HEK293 (cell line): ENCODE results near the gene CDC42BPA.

Experiments used
- FEZF1 ChIP-seq: fragments of 450-650 bp; formaldehyde crosslinking; IDR thresholded peaks from 2 replicates; pipeline ENCODE4 v1.5.1; 2016; ENCODE audit warnings: missing biosample characterization, missing genetic modification characterization
- OSR2 ChIP-seq: fragments of 450-650 bp; formaldehyde crosslinking; IDR thresholded peaks from 2 replicates; pipeline ENCODE4 v1.5.1; 2016; ENCODE audit warnings: missing biosample characterization, missing genetic modification characterization
- OVOL3 ChIP-seq: fragments of 450-650 bp; formaldehyde crosslinking; IDR thresholded peaks from 2 replicates; pipeline ENCODE4 v1.5.1; 2016; ENCODE audit warnings: missing biosample characterization, missing genetic modification characterization
- PBX3 ChIP-seq: sonication (generic); formaldehyde crosslinking; IDR thresholded peaks from 2 replicates; pipeline ENCODE4 v1.8.1; 2022; ENCODE audit warnings: mild to moderate bottlenecking, moderate library complexity, missing genetic modification reagents
- PRDM2 ChIP-seq: fragments of 450-650 bp; formaldehyde crosslinking; IDR thresholded peaks from 2 replicates; pipeline ENCODE4 v1.5.1; 2016; ENCODE audit warnings: missing biosample characterization, missing genetic modification characterization, borderline replicate concordance
- SP2 ChIP-seq: fragments of 450-650 bp; formaldehyde crosslinking; IDR thresholded peaks from 2 replicates; pipeline ENCODE4 v1.5.1; 2016; ENCODE audit warnings: missing biosample characterization, missing genetic modification characterization
- TCF7L2 ChIP-seq: IDR thresholded peaks from 2 replicates; pipeline ENCODE4 v1.6.1; 2011; ENCODE audit warnings: low read depth, mild to moderate bottlenecking, inconsistent platforms, low read length, moderate library complexity, borderline replicate concordance
- TRIM28 ChIP-seq: IDR thresholded peaks from 2 replicates; pipeline ENCODE4 v1.6.1; 2011; ENCODE audit warnings: low read length, control low read depth, borderline replicate concordance
- ZFP37 ChIP-seq: fragments of 450-650 bp; formaldehyde crosslinking; IDR thresholded peaks from 2 replicates; pipeline ENCODE4 v1.5.1; 2016; ENCODE audit warnings: missing biosample characterization, missing genetic modification characterization
- ZNF184 ChIP-seq: fragments of 450-650 bp; IDR thresholded peaks from 2 replicates; pipeline ENCODE4 v1.5.1; 2018; ENCODE audit warnings: missing biosample characterization, mild to moderate bottlenecking, missing genetic modification characterization
- ZNF223 ChIP-seq: fragments of 450-650 bp; formaldehyde crosslinking; IDR thresholded peaks from 2 replicates; pipeline ENCODE4 v1.5.1; 2016; ENCODE audit warnings: missing biosample characterization, missing genetic modification characterization
- ZNF280C ChIP-seq: fragments of 450-650 bp; formaldehyde crosslinking; IDR thresholded peaks from 2 replicates; pipeline ENCODE4 v1.5.1; 2016; ENCODE audit warnings: missing biosample characterization, missing genetic modification characterization
- ZNF560 ChIP-seq: fragments of 450-650 bp; formaldehyde crosslinking; IDR thresholded peaks from 2 replicates; pipeline ENCODE4 v1.5.1; 2017; ENCODE audit warnings: missing biosample characterization, missing genetic modification characterization, borderline replicate concordance
- ZNF776 ChIP-seq: fragments of 450-650 bp; formaldehyde crosslinking; IDR thresholded peaks from 2 replicates; pipeline ENCODE4 v1.5.0; 2017; ENCODE audit warnings: missing biosample characterization, missing genetic modification characterization, borderline replicate concordance
- ZXDB ChIP-seq: fragments of 450-650 bp; formaldehyde crosslinking; IDR thresholded peaks from 2 replicates; pipeline ENCODE4 v1.5.1; 2016; ENCODE audit warnings: missing biosample characterization, missing genetic modification characterization
- TF ChIP-seq, protein P1 (sequence below): fragments of 450-650 bp; formaldehyde crosslinking; IDR thresholded peaks from 2 replicates; pipeline ENCODE4 v1.5.1; 2017; ENCODE audit warnings: missing biosample characterization, missing genetic modification characterization
- TF ChIP-seq, protein P2 (sequence below): fragments of 450-650 bp; formaldehyde crosslinking; optimal IDR thresholded peaks from 2 replicates; pipeline ENCODE3; 2016; ENCODE audit warnings: missing biosample characterization, mild to moderate bottlenecking, missing genetic modification characterization
- TF ChIP-seq, protein P3 (sequence below): fragments of 450-650 bp; formaldehyde crosslinking; IDR thresholded peaks from 2 replicates; pipeline ENCODE4 v1.5.1; 2016; ENCODE audit warnings: missing biosample characterization, missing genetic modification characterization, borderline replicate concordance
- TF ChIP-seq, protein P4 (sequence below): fragments of 450-650 bp; formaldehyde crosslinking; IDR thresholded peaks from 2 replicates; pipeline ENCODE4 v1.5.1; 2016; ENCODE audit warnings: missing biosample characterization, missing genetic modification characterization

Gene CDC42BPA

DNA sequence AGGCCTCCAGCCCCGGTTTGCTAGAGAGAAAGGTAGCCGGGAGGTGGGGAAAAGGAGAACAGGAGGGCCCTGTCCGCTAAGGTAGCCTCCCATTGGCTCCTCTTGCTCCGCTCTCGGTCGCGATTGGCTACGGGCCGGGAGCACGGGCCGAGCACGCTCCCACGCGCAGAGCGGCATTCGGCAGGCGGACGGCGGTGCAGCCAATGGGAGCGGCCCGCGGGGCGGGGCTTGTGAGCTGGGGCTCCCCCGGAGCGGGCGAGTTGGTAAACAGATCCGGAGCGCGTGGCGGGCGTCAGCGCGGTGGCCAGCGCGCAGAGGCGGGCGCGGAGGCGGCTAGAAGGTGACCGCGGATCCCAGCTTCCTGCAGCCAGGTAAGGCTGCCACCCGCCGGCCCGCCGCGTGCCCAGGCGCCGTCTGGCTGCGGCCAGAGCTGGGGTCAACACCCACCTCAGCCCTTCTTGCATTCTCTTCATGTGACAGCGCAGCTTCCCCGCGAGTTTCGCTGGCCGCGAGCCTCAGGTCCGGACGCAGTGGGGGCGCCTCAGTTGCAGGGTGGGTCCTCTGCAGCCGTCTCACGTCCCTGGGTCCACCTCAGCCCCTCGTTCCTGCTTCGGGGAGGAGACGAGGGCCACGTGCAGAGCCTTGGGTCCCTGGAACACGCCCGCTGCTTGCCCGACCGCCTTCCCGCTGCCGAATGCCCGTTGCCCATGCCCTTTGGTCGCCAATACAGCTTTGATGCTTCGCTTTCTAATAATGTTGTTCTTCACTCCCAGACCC lies 378.1 kb downstream of the CDC42BPA start, which contains the start of gene COQ8A (continued):
- TF ChIP-seq PRDM2 (tag by site-specific recombination) (no peak), OSR2 (tag by site-specific recombination) (no peak), FEZF1 (0 out of 2 replicates have a peak, but pooled peaks have one; percentile 5), ZNF280C (tag by site-specific recombination) (no peak), SP2 (peak; percentile 100), ZNF223 (tag by site-specific recombination) (no peak), ZXDB (tag by site-specific recombination) (no peak; the same call in 1 of the 2 replicates), ZFP37 (tag by site-specific recombination) (peak; percentile 93), OVOL3 (tag by site-specific recombination) (no peak; the same call in 1 of the 2 replicates), ZNF776 (tag by site-specific recombination) (no peak), ZNF560 (tag by site-specific recombination) (no peak), TRIM28 (no peak), ZNF184 (tag by site-specific recombination) (0 out of 2 replicates have a peak, but pooled peaks have one; percentile 10), PBX3 (no peak; the same call in 1 of the 2 replicates), TCF7L2 (no peak)
- TF ChIP-seq, protein P1, sequence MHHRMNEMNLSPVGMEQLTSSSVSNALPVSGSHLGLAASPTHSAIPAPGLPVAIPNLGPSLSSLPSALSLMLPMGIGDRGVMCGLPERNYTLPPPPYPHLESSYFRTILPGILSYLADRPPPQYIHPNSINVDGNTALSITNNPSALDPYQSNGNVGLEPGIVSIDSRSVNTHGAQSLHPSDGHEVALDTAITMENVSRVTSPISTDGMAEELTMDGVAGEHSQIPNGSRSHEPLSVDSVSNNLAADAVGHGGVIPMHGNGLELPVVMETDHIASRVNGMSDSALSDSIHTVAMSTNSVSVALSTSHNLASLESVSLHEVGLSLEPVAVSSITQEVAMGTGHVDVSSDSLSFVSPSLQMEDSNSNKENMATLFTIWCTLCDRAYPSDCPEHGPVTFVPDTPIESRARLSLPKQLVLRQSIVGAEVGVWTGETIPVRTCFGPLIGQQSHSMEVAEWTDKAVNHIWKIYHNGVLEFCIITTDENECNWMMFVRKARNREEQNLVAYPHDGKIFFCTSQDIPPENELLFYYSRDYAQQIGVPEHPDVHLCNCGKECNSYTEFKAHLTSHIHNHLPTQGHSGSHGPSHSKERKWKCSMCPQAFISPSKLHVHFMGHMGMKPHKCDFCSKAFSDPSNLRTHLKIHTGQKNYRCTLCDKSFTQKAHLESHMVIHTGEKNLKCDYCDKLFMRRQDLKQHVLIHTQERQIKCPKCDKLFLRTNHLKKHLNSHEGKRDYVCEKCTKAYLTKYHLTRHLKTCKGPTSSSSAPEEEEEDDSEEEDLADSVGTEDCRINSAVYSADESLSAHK (tag by site-specific recombination): no peak
- TF ChIP-seq, protein P2, sequence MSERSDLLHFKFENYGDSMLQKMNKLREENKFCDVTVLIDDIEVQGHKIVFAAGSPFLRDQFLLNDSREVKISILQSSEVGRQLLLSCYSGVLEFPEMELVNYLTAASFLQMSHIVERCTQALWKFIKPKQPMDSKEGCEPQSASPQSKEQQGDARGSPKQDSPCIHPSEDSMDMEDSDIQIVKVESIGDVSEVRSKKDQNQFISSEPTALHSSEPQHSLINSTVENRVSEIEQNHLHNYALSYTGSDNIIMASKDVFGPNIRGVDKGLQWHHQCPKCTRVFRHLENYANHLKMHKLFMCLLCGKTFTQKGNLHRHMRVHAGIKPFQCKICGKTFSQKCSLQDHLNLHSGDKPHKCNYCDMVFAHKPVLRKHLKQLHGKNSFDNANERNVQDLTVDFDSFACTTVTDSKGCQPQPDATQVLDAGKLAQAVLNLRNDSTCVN: peak; percentile 95
- TF ChIP-seq, protein P3, sequence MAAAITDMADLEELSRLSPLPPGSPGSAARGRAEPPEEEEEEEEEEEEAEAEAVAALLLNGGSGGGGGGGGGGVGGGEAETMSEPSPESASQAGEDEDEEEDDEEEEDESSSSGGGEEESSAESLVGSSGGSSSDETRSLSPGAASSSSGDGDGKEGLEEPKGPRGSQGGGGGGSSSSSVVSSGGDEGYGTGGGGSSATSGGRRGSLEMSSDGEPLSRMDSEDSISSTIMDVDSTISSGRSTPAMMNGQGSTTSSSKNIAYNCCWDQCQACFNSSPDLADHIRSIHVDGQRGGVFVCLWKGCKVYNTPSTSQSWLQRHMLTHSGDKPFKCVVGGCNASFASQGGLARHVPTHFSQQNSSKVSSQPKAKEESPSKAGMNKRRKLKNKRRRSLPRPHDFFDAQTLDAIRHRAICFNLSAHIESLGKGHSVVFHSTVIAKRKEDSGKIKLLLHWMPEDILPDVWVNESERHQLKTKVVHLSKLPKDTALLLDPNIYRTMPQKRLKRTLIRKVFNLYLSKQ (tag by site-specific recombination): no peak
- TF ChIP-seq, protein P4, sequence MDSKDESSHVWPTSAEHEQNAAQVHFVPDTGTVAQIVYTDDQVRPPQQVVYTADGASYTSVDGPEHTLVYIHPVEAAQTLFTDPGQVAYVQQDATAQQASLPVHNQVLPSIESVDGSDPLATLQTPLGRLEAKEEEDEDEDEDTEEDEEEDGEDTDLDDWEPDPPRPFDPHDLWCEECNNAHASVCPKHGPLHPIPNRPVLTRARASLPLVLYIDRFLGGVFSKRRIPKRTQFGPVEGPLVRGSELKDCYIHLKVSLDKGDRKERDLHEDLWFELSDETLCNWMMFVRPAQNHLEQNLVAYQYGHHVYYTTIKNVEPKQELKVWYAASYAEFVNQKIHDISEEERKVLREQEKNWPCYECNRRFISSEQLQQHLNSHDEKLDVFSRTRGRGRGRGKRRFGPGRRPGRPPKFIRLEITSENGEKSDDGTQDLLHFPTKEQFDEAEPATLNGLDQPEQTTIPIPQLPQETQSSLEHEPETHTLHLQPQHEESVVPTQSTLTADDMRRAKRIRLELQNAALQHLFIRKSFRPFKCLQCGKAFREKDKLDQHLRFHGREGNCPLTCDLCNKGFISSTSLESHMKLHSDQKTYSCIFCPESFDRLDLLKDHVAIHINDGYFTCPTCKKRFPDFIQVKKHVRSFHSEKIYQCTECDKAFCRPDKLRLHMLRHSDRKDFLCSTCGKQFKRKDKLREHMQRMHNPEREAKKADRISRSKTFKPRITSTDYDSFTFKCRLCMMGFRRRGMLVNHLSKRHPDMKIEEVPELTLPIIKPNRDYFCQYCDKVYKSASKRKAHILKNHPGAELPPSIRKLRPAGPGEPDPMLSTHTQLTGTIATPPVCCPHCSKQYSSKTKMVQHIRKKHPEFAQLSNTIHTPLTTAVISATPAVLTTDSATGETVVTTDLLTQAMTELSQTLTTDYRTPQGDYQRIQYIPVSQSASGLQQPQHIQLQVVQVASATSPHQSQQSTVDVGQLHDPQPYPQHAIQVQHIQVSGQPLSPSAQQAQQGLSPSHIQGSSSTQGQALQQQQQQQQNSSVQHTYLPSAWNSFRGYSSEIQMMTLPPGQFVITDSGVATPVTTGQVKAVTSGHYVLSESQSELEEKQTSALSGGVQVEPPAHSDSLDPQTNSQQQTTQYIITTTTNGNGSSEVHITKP (tag by site-specific recombination): peak; percentile 49; the same call in 1 of the 2 replicates
